DND-41 (cell line): ENCODE measurements around the gene ANKMY1.

Experiments used
- EZH2 ChIP-seq: IDR thresholded peaks from 3 replicates; pipeline ENCODE4 v1.6.1; 2012; ENCODE audit warnings: borderline replicate concordance, low read depth, mild to moderate bottlenecking, moderate library complexity, low read length, inconsistent platforms; ENCODE audit not compliant: severe bottlenecking
- TF ChIP-seq, protein P1 (sequence below): IDR thresholded peaks from 2 replicates; pipeline ENCODE4 v1.5.1; 2012; ENCODE audit warnings: borderline replicate concordance, low read length, moderate library complexity, mild to moderate bottlenecking; ENCODE audit not compliant: poor library complexity, severe bottlenecking; ENCODE audit errors: extremely low read depth

DNA sequence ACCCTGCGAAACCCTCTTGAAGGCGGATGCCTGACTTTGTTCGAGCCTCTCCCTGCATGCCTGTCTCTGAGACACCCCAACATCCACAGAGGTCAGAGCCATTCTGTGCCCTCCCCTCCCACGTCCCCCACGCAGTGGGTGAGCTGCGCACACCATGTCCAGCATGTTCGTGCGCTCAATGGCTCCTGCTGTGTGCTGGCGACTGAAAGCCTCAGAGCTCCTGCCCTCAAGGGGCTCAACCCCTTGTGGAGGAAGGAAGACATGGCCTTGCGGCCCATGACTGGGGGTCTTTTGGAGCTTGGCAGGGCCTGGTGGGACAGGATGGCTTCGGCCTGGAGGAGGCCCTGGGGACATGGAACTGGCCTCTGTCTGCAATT lies 45.7 kb downstream of the ANKMY1 start:
- TF ChIP-seq, protein P1, sequence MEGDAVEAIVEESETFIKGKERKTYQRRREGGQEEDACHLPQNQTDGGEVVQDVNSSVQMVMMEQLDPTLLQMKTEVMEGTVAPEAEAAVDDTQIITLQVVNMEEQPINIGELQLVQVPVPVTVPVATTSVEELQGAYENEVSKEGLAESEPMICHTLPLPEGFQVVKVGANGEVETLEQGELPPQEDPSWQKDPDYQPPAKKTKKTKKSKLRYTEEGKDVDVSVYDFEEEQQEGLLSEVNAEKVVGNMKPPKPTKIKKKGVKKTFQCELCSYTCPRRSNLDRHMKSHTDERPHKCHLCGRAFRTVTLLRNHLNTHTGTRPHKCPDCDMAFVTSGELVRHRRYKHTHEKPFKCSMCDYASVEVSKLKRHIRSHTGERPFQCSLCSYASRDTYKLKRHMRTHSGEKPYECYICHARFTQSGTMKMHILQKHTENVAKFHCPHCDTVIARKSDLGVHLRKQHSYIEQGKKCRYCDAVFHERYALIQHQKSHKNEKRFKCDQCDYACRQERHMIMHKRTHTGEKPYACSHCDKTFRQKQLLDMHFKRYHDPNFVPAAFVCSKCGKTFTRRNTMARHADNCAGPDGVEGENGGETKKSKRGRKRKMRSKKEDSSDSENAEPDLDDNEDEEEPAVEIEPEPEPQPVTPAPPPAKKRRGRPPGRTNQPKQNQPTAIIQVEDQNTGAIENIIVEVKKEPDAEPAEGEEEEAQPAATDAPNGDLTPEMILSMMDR, result no peak
- no peak for TF ChIP-seq EZH2
